Measurements from ENCODE around the gene OLFM2.
A peak's percentile ranks its signal among the peaks of the same experiment; 100 is the strongest.

Gene OLFM2

GRCh38 chr19:9916719-9917118, 19.6 kb downstream of the OLFM2 start:
- DNase-seq (ENCODE audit: low read depth): no peak
- H3K4me3 ChIP-seq (ENCODE audit: low read depth, low read length): no peak overlapping the region
- TF ChIP-seq CTCF (IDR thresholded peaks at IDR 0.05; ENCODE audit: low read depth, low read length, missing control alignments): no peak

GRCh38 chr19:9914315-9915207, 21.8 kb downstream of the OLFM2 start:
- TF ChIP-seq CTCF (IDR thresholded peaks at IDR 0.05; ENCODE audit: low read depth, low read length, missing control alignments): peak; percentile 55
- H3K4me3 ChIP-seq (ENCODE audit: low read depth, low read length): peak overlapping the region; percentile 43
- DNase-seq (ENCODE audit: low read depth): no peak

GRCh38 chr19:9914001-9914314, 22.4 kb downstream of the OLFM2 start:
- DNase-seq (ENCODE audit: low read depth): no peak
- TF ChIP-seq CTCF (IDR thresholded peaks at IDR 0.05; ENCODE audit: low read depth, low read length, missing control alignments): no peak

GRCh38 chr19:9913237-9914000, 22.9 kb downstream of the OLFM2 start:
- no peak overlapping the region for H3K4me3 ChIP-seq (ENCODE audit: low read depth, low read length)
- DNase-seq (ENCODE audit: low read depth): no peak
- TF ChIP-seq CTCF (IDR thresholded peaks at IDR 0.05; ENCODE audit: low read depth, low read length, missing control alignments): no peak

More at GRCh38 chr19:9914001-9914314, 22.4 kb downstream of the OLFM2 start:
- peak overlapping the region; percentile 43 for H3K4me3 ChIP-seq (ENCODE audit: low read depth, low read length)

- no peak overlapping the region for H3K4me3 ChIP-seq (ENCODE audit: low read depth, low read length)
- no peak for DNase-seq (ENCODE audit: low read depth)
- no peak for TF ChIP-seq CTCF (IDR thresholded peaks at IDR 0.05; ENCODE audit: low read depth, low read length, missing control alignments)
Observed at GRCh38 chr19:9912551-9913236, 23.6 kb downstream of the OLFM2 start.

- no peak overlapping the region for H3K4me3 ChIP-seq (ENCODE audit: low read depth, low read length)
- no peak for TF ChIP-seq CTCF (IDR thresholded peaks at IDR 0.05; ENCODE audit: low read depth, low read length, missing control alignments)
Observed at GRCh38 chr19:9911524-9912185, 24.7 kb downstream of the OLFM2 start.

More at GRCh38 chr19:9911524-9912185, 24.7 kb downstream of the OLFM2 start:
- DNase-seq (ENCODE audit: low read depth): no peak

Data from GM12864 (cell line).